ENCODE results near the gene CHID1.

DNA sequence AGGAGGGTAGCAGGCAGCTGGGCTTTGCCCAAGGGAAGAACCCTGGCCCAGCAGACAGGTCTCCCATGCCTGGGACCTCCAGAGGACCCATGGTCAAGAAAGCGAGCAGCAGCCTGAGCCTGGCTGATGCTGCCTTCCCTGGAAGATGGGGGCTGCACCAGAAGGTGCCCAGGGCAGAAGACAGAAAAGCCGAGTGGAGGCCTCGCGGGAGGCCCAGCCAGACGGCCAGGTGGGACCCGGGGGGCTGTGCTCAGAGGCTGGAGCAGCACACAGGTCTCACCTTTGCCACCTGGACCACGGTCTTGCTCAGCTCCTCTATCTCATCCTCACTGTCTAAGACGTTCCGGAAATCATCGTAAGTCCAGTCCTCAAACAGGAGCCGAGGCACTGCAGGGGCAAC, 10.9 kb downstream of the CHID1 start:
- TF ChIP-seq, protein P1, sequence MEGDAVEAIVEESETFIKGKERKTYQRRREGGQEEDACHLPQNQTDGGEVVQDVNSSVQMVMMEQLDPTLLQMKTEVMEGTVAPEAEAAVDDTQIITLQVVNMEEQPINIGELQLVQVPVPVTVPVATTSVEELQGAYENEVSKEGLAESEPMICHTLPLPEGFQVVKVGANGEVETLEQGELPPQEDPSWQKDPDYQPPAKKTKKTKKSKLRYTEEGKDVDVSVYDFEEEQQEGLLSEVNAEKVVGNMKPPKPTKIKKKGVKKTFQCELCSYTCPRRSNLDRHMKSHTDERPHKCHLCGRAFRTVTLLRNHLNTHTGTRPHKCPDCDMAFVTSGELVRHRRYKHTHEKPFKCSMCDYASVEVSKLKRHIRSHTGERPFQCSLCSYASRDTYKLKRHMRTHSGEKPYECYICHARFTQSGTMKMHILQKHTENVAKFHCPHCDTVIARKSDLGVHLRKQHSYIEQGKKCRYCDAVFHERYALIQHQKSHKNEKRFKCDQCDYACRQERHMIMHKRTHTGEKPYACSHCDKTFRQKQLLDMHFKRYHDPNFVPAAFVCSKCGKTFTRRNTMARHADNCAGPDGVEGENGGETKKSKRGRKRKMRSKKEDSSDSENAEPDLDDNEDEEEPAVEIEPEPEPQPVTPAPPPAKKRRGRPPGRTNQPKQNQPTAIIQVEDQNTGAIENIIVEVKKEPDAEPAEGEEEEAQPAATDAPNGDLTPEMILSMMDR (IDR thresholded peaks at IDR 0.05), result no peak
- no peak for TF ChIP-seq POLR2AphosphoS5 (IDR thresholded peaks at IDR 0.05; ENCODE audit: insufficient read depth in 1 of 2, low read depth in 1 of 2)
- TF ChIP-seq POLR2A (IDR thresholded peaks at IDR 0.05), result no peak
